Activated CD4-positive, alpha-beta T cell treated with anti-CD3 and anti-CD28 coated beads, Interleukin-2, amount 50 U/mL, for 4 hours (primary cell): ENCODE measurements around the gene MITF.

Experiments used
- DNase-seq, 2 experiments: peaks; one replicate each; pipeline ENCODE4 v3.0.0-alpha.2; 2020

The MITF gene

GRCh38 chr3:69925506-69925905 lies 186.2 kb downstream of the MITF start:
- DNase-seq, result no peak

- DNase-seq, result no peak
Observed at GRCh38 chr3:69926385-69926784, 187.1 kb downstream of the MITF start.

GRCh38 chr3:69927571-69927970 lies 188.3 kb downstream of the MITF start:
- no peak for DNase-seq

GRCh38 chr3:69929019-69929418 lies 189.8 kb downstream of the MITF start:
- no peak for DNase-seq

GRCh38 chr3:69930564-69930963 lies 191.3 kb downstream of the MITF start:
- no peak for DNase-seq

- no peak for DNase-seq
Observed at GRCh38 chr3:69932087-69932486, 192.8 kb downstream of the MITF start.

- DNase-seq, result no peak
Observed at GRCh38 chr3:69932501-69932900, 193.2 kb downstream of the MITF start.

GRCh38 chr3:69934398-69934797 lies 195.1 kb downstream of the MITF start:
- no peak for DNase-seq

GRCh38 chr3:69936266-69936665 lies 197.0 kb downstream of the MITF start:
- DNase-seq, result no peak

- no peak for DNase-seq
Observed at GRCh38 chr3:69938061-69938460, 198.8 kb downstream of the MITF start.

GRCh38 chr3:69938931-69939330 lies 199.7 kb downstream of the MITF start:
- DNase-seq, result no peak

GRCh38 chr3:69941037-69941436 lies 201.8 kb downstream of the MITF start:
- no peak for DNase-seq

- no peak for DNase-seq
Observed at GRCh38 chr3:69941439-69942176, 202.3 kb downstream of the MITF start.

GRCh38 chr3:69944931-69945493 lies 205.7 kb downstream of the MITF start:
- no peak for DNase-seq

GRCh38 chr3:69948246-69948862 lies 209.1 kb downstream of the MITF start:
- DNase-seq, result no peak

GRCh38 chr3:69951616-69952015 lies 212.4 kb downstream of the MITF start:
- no peak for DNase-seq

GRCh38 chr3:69959581-69959980 lies 220.3 kb downstream of the MITF start:
- DNase-seq, result no peak

- DNase-seq, result no peak
Observed at GRCh38 chr3:69961706-69962439, 222.6 kb downstream of the MITF start.

GRCh38 chr3:69963643-69964042 lies 224.4 kb downstream of the MITF start:
- DNase-seq, result no peak

- no peak for DNase-seq
Observed at GRCh38 chr3:69967156-69967555, 227.9 kb downstream of the MITF start.

GRCh38 chr3:69970827-69971226 lies 231.6 kb downstream of the MITF start:
- no peak for DNase-seq

- DNase-seq, result no peak
Observed at GRCh38 chr3:69972672-69973071, 233.4 kb downstream of the MITF start.

GRCh38 chr3:69976021-69976420 lies 236.8 kb downstream of the MITF start:
- DNase-seq, result no peak
